Fibroblast of villous mesenchyme (primary cell): ENCODE data around the gene DNAJB6. TPM values are rescaled to one million over a fixed set of nuclear protein-coding genes. Genes with fewer than 3 reads are reported as not detected.

Experiments
- DNase-seq: peaks from one replicate; pipeline ENCODE4 v3.0.0-alpha.2; 2010; ENCODE audit warnings: low read depth
- H3K4me3 ChIP-seq: 2 replicates; pipeline ENCODE4 v1.5.1; 2011; ENCODE audit warnings: low read depth, mild to moderate bottlenecking, low read length
- total RNA-seq: library from RNA; depleted of rRNA; stranded (reverse); fragments of >200 nt; gene quantifications from 2 replicates; pipeline ENCODE4 v1.2.3, GENCODE V29; 2012
- TF ChIP-seq, protein P1 (sequence below): IDR thresholded peaks from 2 replicates; pipeline ENCODE4 v1.5.1; 2012; ENCODE audit warnings: low read depth, mild to moderate bottlenecking, low read length; ENCODE audit not compliant: insufficient read depth

The DNAJB6 gene
- total RNA-seq, 1 donor, result 123 TPM

DNA sequence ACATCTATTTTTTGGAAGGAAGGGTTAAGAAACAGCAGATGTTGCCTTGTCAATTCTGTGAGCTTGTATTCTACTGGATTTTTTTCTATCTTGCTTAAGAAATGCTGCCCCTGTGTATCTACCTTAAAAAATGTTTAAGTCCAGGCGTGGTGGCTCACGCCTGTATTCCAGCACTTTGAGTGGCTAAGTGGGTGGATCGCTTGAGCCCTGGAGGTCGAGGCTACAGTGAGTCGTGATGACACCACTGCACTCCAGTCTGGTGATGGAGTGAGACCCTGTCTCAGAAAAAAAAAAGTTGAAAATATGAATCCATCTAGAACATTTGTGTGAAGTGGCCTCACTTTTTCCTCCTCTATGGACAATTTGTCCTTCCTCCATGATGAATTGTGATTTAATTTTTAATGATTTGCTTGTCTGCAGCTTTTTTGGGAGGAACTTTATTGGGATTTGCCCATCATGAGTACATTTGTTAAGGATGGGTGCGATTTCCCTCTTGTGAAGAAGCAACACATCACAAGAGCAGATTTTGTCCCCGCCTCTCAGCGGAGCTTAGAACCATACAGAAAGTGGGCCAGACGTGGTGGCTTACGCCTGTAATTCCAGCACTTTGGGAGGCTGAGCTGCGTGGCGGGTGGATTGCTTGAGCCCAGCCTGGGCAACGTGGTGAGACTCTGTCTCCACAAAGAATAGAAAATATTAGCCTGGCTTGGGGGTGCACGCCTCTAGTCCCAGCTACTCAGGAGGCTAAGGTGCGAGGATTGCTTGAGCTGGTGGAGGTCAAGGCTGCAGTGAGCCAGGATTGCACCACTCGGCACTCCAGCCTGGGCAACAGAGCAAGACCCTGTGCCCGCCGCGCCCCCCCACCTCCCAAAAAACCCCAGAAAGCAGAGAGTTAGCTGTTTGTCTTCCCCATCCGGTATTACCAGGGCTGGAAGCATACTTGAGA lies 57.7 kb downstream of the DNAJB6 start:
- DNase-seq, result peak; percentile 39

DNA sequence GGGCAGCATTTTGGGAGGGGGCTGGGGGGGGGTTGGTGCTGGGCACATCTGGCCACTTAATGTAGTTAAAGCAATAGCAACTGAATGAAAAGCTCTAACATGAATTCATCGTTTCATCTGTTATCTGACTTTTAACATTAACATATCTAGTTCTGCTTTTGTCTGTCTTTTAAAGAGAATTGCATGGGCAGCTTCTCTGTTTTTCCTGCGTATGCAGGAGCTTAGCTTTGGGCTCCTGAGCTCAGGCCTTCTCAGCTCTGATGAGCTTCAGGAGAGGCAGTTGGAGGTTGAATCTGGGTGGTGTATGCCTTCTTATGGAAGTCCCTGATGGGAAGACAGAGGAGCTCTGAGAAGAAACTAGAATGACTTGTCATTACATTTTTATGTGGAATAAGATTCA lies 58.4 kb downstream of the DNAJB6 start:
- TF ChIP-seq, protein P1, sequence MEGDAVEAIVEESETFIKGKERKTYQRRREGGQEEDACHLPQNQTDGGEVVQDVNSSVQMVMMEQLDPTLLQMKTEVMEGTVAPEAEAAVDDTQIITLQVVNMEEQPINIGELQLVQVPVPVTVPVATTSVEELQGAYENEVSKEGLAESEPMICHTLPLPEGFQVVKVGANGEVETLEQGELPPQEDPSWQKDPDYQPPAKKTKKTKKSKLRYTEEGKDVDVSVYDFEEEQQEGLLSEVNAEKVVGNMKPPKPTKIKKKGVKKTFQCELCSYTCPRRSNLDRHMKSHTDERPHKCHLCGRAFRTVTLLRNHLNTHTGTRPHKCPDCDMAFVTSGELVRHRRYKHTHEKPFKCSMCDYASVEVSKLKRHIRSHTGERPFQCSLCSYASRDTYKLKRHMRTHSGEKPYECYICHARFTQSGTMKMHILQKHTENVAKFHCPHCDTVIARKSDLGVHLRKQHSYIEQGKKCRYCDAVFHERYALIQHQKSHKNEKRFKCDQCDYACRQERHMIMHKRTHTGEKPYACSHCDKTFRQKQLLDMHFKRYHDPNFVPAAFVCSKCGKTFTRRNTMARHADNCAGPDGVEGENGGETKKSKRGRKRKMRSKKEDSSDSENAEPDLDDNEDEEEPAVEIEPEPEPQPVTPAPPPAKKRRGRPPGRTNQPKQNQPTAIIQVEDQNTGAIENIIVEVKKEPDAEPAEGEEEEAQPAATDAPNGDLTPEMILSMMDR, result no peak
- H3K4me3 ChIP-seq, result no peak overlapping the region
- DNase-seq, result no peak

More for the DNA sequence above, 57.7 kb downstream of the DNAJB6 start:
- H3K4me3 ChIP-seq, result no peak overlapping the region
- TF ChIP-seq, protein P1, result no peak

DNA sequence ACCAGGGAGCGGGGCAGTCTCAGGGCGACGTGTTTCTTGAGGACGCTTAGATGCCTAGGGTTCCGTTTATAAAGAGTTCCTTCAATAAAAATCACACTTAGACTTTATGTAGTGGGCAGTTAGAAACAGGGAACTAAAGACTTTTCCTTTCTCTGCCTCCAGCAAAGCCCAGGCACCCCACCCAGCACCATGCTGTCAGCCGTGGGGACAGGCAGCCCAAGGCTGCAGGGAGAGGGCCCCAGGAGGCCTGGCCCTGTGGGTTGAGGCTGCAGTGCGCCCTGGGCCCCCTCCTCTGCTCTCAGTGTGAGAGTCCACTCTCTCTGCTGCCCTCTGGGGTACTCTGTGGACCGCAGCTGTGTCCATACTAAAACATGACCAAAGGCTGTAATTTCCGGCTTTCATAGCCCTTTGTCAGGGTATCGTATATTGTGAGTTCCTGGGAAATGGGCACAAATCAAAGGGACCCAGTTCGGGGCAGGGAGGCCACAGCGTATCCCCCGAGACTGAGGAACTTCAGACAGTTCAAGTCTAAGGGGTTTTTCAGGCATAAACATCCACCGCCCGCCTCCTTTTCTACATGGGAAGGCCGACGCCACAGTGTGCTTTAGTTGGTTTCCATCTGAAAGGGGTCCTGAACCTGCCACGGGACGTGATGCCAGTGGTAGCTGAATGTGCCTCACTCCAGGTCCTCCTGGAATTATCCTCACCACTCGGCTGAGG lies 59.7 kb downstream of the DNAJB6 start:
- H3K4me3 ChIP-seq, result no peak overlapping the region
- no peak for DNase-seq
- TF ChIP-seq, protein P1, result no peak

DNA sequence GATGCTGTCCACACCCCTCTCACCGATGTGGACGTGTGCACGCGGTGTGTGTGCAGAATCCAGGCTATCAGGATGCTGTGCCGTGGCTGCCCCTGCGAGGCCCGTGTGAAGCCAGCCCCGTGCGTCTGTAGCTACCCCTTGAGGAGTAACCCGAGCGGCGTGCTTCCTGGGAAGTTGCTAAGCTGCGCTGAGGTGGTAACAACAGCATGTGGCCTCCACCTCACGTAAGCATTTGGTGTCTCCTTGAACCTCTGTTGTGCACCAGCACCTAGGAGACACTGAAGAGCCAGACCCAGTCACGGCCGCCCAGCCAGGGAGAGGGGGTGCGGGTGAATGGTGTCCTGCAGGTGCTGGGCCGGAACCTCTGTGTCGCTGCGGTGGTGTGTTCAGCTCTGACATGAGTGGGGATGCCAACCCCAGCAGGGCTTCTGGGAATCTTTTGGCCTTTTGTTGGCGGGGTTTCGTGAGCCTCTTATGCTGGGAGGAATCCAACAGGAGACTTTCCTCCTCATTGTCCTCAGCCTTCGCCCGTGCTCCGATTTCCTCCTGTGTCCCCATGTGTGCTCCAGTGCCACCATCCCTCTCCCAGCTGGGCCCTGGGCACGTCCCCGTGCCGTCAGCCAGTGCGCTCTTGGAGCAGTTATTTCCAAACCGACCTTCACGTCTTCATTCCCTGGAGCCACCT lies 60.4 kb downstream of the DNAJB6 start:
- TF ChIP-seq, protein P1, result no peak
- no peak overlapping the region for H3K4me3 ChIP-seq
- DNase-seq, result no peak

DNA sequence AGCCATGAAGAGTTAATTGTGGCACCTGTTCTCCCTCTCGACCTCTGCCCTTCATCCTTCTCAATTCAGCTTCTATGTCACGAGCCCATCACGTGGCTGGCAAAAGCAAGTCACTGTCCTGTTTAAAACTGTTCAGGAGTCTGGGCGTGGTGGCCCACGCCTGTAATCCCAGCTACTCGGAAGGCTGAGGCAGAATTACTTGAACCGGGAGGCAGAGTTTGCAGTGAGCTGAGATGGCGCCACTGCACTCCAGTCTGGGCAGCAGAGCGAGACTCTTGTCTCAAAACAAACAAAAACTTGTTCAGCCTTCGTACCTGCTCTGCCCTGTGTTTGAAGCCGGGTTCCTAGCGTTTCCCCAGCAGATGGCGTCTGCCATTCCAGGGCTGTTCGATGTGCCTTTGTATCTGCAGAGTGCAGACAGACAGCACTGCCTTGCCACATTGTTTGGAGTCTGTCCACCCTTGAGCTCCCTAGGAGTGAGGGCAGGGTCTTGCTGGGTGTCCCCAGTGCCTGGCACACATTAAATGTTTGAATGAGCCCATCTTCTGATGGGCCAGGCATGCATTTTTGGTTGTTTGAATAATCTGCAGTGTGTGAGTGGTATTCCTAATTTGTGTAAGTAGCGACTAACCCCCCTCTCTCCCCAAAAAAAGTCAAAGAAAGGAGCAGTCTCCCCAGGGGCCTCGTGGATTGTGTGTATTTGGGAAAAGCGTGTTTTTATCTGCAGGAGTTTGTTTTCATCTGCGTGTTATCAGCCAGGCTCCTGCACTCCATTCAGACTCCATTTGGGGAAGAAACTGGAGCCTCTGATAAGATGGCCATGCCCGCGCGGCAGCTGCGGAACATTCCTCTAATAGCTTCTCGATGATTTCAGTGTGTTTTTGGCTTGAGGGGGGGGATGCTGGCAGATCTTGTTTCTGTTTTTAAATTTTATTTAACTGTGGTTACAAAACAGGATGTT lies 61.2 kb downstream of the DNAJB6 start:
- peak overlapping the region; percentile 30 for H3K4me3 ChIP-seq
- peak; percentile 89 for DNase-seq
- TF ChIP-seq, protein P1, result peak; percentile 61
